ENCODE data around the gene ZSWIM4. TPM values are rescaled to one million over a fixed set of nuclear protein-coding genes. Genes with fewer than 3 reads are reported as not detected.
"Not testable (repeated sequence)": the region's sequence is repeated elsewhere in the genome, so short reads cannot be mapped to it uniquely, and the experiment has no call there.

ZSWIM4 gene
- total RNA-seq, 1 donor from 2014 or later: 9.5 TPM

DNA sequence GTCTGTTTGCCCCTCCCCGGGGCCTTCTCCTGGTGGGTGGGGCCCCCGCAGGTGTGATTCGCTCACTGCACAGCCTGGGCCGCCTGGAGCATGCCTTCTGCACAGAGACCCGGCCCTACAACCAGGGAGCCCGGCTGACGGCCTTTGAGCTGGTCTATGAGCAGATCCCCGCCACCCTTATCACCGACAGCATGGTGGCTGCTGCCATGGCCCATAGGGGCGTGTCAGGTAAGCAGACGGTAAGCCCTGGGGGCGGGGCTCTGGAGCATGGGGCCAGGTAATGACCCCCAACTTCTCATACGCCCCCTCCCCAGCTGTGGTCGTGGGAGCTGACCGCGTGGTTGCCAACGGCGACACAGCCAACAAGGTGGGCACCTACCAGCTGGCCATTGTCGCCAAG lies 26.7 kb upstream of the ZSWIM4 start:
- no peak overlapping the region for H3K27ac Mint-ChIP-seq (ENCODE audit: unreplicated experiment)
- DNase-seq (ENCODE audit: low spot score): no peak
- peaks cover 12% of the 10 kb centered on the region for H3K4me1 Mint-ChIP-seq (ENCODE audit: low read depth)
- peaks cover 8% of the 10 kb centered on the region for H3K36me3 Mint-ChIP-seq (ENCODE audit: low read depth)
- TF ChIP-seq, protein P1, sequence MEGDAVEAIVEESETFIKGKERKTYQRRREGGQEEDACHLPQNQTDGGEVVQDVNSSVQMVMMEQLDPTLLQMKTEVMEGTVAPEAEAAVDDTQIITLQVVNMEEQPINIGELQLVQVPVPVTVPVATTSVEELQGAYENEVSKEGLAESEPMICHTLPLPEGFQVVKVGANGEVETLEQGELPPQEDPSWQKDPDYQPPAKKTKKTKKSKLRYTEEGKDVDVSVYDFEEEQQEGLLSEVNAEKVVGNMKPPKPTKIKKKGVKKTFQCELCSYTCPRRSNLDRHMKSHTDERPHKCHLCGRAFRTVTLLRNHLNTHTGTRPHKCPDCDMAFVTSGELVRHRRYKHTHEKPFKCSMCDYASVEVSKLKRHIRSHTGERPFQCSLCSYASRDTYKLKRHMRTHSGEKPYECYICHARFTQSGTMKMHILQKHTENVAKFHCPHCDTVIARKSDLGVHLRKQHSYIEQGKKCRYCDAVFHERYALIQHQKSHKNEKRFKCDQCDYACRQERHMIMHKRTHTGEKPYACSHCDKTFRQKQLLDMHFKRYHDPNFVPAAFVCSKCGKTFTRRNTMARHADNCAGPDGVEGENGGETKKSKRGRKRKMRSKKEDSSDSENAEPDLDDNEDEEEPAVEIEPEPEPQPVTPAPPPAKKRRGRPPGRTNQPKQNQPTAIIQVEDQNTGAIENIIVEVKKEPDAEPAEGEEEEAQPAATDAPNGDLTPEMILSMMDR (IDR thresholded peaks at IDR 0.05): no peak
- no peaks in the 10 kb centered on the region for H3K27me3 Mint-ChIP-seq (ENCODE audit: low read depth)
- H3K4me3 Mint-ChIP-seq (ENCODE audit: unreplicated experiment): no peak overlapping the region
- H3K9me3 Mint-ChIP-seq (ENCODE audit: low read depth): no peaks in the 10 kb centered on the region

DNA sequence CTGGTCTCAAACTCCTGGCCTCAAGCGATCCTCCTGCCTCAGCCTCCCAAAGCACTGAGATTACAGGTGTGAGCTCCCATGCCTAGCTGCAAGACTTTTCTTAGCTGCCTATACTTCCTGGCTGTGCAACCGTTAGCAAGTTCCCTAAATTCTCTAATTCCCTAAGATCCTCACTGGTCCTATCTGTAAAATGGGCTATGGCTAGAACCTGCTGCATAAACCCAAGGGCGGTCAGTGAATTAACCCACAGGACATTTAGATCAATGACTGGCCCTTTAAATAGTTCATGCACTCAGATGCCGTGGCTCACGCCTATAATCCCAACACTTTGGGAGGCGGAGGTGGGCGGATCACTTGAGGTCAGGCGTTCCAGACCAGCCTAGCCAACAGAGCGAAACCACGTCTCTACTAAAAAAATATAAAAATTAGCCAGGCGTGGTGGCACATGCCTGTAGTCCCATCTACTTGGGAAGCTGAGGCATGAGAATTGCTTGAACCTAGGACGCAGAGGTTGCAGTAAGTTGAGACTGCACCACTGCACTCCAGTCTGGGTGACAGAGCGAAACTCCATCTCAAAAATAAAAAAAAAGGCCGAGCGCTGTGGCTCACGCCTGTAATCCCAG lies 25.1 kb upstream of the ZSWIM4 start:
- Mint-ChIP-seq H3K4me3 (ENCODE audit: unreplicated experiment) (no peak overlapping the region), H3K27me3 (ENCODE audit: low read depth) (no peaks in the 10 kb centered on the region), H3K27ac (ENCODE audit: unreplicated experiment) (no peak overlapping the region), H3K36me3 (ENCODE audit: low read depth) (peaks cover 7% of the 10 kb centered on the region), H3K4me1 (ENCODE audit: low read depth) (peaks cover 17% of the 10 kb centered on the region), H3K9me3 (ENCODE audit: low read depth) (no peaks in the 10 kb centered on the region)
- TF ChIP-seq, protein P1 (IDR thresholded peaks at IDR 0.05): no peak
- no peak for DNase-seq (ENCODE audit: low spot score)

DNA sequence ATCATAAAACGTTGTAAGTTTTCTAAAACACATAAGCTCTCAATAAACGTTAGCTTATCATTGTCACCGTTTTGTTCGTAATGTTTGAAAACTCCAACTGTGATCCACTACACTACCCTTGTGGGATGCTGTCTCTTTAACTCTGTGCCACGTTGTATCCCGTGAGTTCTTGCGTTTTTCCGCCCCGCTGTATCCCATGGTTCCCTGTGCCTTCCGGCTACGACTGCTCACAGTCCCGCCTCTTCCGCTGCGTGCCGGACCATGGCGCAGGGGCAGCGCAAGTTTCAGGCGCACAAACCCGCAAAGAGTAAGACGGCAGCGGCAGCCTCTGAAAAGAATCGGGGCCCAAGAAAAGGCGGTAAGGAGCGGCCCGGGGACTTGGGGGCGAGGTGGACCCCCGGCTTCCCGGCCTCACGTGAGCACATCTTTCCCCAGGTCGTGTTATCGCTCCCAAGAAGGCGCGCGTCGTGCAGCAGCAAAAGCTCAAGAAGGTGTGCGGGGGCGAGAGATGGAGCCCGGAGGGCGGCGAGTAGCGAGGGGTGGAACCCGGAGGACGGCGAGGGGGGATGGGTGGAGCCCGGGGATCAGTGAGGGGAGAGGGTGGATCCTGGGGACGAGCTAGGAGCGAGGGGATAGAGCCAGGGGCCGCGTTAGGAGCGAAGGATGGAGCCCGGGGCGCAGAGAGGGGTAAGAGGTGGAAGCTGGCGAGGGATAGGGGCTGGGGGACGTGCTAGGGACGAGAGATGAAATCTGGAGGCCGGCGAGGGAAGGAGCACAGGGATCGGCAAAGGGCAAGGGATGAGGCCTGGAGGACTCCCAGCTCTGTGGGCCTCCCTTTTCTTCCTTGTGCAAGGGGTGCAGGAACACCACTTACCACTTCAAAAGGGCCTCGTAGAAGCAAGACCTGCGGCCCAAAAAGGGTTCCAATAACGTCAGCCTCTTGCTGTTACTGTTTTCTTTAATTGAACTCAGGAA lies 20.7 kb upstream of the ZSWIM4 start, which contains the start of gene C19orf53:
Gene C19orf53 (plus strand): TSS at position 240 of the 975 bp plus-strand sequence. CDS start 22 bp downstream, at position 262.
- Mint-ChIP-seq H3K27me3 (ENCODE audit: low read depth) (no peaks in the 10 kb centered on the region), H3K4me3 (ENCODE audit: unreplicated experiment) (peak within 1 kb of the TSS; percentile 98), H3K4me1 (ENCODE audit: low read depth) (peaks cover 26% of the 10 kb centered on the region), H3K9me3 (ENCODE audit: low read depth) (no peaks in the 10 kb centered on the region), H3K36me3 (ENCODE audit: low read depth) (peaks cover 21% of the 10 kb centered on the region), H3K27ac (ENCODE audit: unreplicated experiment) (peak within 1 kb of the TSS; percentile 96)
- TF ChIP-seq, protein P1 (IDR thresholded peaks at IDR 0.05): no peak
- peak; percentile 95 for DNase-seq (ENCODE audit: low spot score)

DNA sequence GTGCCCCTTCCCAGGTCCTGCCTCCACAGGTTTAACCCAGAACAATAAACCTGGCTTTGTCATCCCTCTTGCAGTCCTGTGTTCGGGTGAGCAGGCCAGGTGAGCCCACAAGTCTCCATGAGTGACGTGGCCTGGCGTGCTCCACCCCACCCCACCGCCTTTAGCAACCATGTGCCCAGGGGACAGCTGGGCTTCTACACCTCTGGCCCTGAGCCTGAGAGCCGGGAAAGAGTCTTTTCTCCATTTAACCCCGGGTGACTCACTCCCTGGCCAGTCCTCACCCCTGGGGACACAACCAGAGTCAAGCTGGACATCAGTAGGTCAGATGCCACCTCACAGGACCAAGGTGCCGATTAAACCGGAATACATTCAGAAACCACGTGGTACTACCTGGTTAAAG lies 16.8 kb upstream of the ZSWIM4 start:
- Mint-ChIP-seq H3K27ac (ENCODE audit: unreplicated experiment) (no peak overlapping the region), H3K36me3 (ENCODE audit: low read depth) (peaks cover 14% of the 10 kb centered on the region), H3K9me3 (ENCODE audit: low read depth) (no peaks in the 10 kb centered on the region), H3K27me3 (ENCODE audit: low read depth) (no peaks in the 10 kb centered on the region), H3K4me3 (ENCODE audit: unreplicated experiment) (no peak overlapping the region), H3K4me1 (ENCODE audit: low read depth) (peaks cover 52% of the 10 kb centered on the region)
- DNase-seq (ENCODE audit: low spot score): no peak
- TF ChIP-seq, protein P1 (IDR thresholded peaks at IDR 0.05): no peak

DNA sequence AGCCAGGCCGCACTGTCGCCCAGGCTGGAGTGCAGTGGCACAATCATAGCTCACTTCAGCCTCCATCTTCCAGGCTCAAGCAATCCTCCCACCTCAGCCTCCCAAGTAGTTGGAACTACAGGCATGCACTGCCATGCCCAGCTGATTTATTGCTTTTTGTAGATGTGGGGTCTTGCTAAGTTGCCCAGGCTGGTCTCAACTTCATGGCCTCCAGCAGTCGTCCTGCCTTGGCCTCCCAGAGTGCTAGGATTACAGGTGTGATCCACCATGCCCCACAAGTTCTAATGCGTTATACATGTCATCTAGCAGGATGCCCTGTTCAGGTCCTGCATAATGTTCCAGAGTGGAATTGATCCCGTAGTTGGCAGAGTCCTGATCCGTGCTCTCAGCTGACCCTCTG lies 16.4 kb upstream of the ZSWIM4 start:
- Mint-ChIP-seq H3K27ac (ENCODE audit: unreplicated experiment) (no peak overlapping the region), H3K4me3 (ENCODE audit: unreplicated experiment) (no peak overlapping the region), H3K27me3 (ENCODE audit: low read depth) (no peaks in the 10 kb centered on the region), H3K9me3 (ENCODE audit: low read depth) (no peaks in the 10 kb centered on the region), H3K4me1 (ENCODE audit: low read depth) (peaks cover 54% of the 10 kb centered on the region), H3K36me3 (ENCODE audit: low read depth) (peaks cover 14% of the 10 kb centered on the region)
- DNase-seq (ENCODE audit: low spot score): no peak
- TF ChIP-seq, protein P1 (IDR thresholded peaks at IDR 0.05): no peak

DNA sequence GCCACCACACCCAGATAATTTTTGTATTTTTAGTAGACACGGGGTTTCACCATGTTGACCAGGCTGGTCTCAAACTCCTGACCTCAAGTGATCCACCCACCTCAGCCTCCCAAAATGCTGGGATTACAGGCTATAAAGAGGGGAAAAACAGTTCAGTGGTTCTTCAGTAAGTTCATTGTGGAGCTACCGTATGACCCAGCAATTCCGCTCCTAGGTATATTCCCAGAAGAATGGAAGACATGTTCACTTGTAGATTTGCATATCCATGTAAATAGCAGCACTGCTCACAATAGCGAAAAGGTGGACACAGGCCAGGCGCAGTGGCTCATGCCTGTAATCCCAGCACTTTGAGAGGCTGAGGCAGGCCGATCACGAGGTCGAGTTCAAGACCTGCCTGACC lies 15.4 kb upstream of the ZSWIM4 start:
- H3K27me3 Mint-ChIP-seq (ENCODE audit: low read depth); H3K9me3 Mint-ChIP-seq (ENCODE audit: low read depth); H3K4me3 Mint-ChIP-seq (ENCODE audit: unreplicated experiment); DNase-seq (ENCODE audit: low spot score): not testable (repeated sequence)
- H3K27ac Mint-ChIP-seq (ENCODE audit: unreplicated experiment): peak overlapping the region; percentile 49
- peaks cover 51% of the 10 kb centered on the region for H3K4me1 Mint-ChIP-seq (ENCODE audit: low read depth)
- H3K36me3 Mint-ChIP-seq (ENCODE audit: low read depth): peaks cover 14% of the 10 kb centered on the region
